Heart left ventricle (tissue), 16 donors: ENCODE data around the gene NIPAL4. TPM values are rescaled to one million over a fixed set of nuclear protein-coding genes. Genes with fewer than 3 reads are reported as not detected.

Experiments
- ATAC-seq, 4 donors: fragments of 200-7000 bp; cut with Tn5 transposase; one replicate each; pipeline ENCODE4 v1.9.1; 2020 to 2022; ENCODE audit warnings: moderate library complexity in 4 of 4, mild to moderate bottlenecking in 3 of 4, moderate number of reproducible peaks in 1 of 4
- DNase-seq, 5 donors: peaks; one replicate each; pipeline ENCODE4 v3.0.0-alpha.2; 2020
- H3K27ac ChIP-seq, 12 donors: fragments of 200-600 bp; sonication (generic) in 4 of 12; one replicate each; pipeline versions ENCODE4 v1.5.0 to v1.8.0; 2016 to 2022; ENCODE audit warnings: mild to moderate bottlenecking in 2 of 12
- H3K27me3 ChIP-seq, 9 donors: fragments of 200-600 bp; sonication (generic) in 2 of 9; one replicate each; pipeline versions ENCODE4 v1.5.1 to v1.8.0; 2016 to 2022; ENCODE audit warnings: mild to moderate bottlenecking in 3 of 9
- H3K36me3 ChIP-seq, 9 donors: fragments of 200-600 bp; sonication (generic) in 2 of 9; one replicate each; pipeline versions ENCODE4 v1.5.0 to v1.8.0; 2018 to 2022; ENCODE audit warnings: mild to moderate bottlenecking in 2 of 9
- H3K4me1 ChIP-seq, 12 donors: fragments of 200-600 bp; sonication (generic) in 4 of 12; one replicate each; pipeline versions ENCODE4 v1.5.0 to v1.8.0; 2016 to 2022; ENCODE audit warnings: mild to moderate bottlenecking in 3 of 12
- H3K4me3 ChIP-seq, 12 donors: fragments of 200-600 bp; sonication (generic) in 4 of 12; one replicate each; pipeline versions ENCODE4 v1.5.0 to v1.8.0; 2017 to 2022; ENCODE audit warnings: mild to moderate bottlenecking in 9 of 12, moderate library complexity in 4 of 12
- H3K9me3 ChIP-seq, 12 donors: fragments of 200-600 bp; sonication (generic) in 4 of 12; one replicate each; pipeline versions ENCODE4 v1.5.0 to v1.8.0; 2016 to 2022; ENCODE audit warnings: mild to moderate bottlenecking in 1 of 12
- CTCF ChIP-seq, 12 donors: fragments of 200-600 bp; sonication (generic) in 4 of 12; IDR thresholded peaks; one replicate each; pipeline versions ENCODE4 v1.5.0 to v1.8.0; 2018 to 2022; ENCODE audit warnings: antibody characterized with exemption in 12 of 12, mild to moderate bottlenecking in 5 of 12
- POLR2A ChIP-seq, 2 donors: fragments of 450-650 bp; IDR thresholded peaks; one replicate each; pipeline ENCODE4 v1.6.1; 2017; ENCODE audit warnings: antibody characterized with exemption in 2 of 2, mild to moderate bottlenecking in 2 of 2, moderate library complexity in 2 of 2
- WGBS, 4 donors: extraction: QIAGEN DNeasy Blood & Tissue Kit in 2 of 4; methylation state at CpG; one replicate each; pipeline versions ENCODE4 v1.1.5 to v1.1.7; 2013 to 2018; 5-methylcytosine and 5-hydroxymethylcytosine counted together
- intact Hi-C, 10 donors: fragments of 100-400 bp; cut with DNase I; formaldehyde crosslinking; loops; one replicate each; pipeline versions ENCODE4 v1.11.1 to v1.14.2; 2022
- polyA plus RNA-seq, 2 donors: library from polyadenylated mRNA; stranded (reverse); fragments of 200-250 nt; gene quantifications; one replicate each; pipeline ENCODE4 v1.2.3, GENCODE V29; 2013
- total RNA-seq, 9 donors: library from RNA; depleted of rRNA in 2 of 9; stranded (reverse); fragments of >200 nt in 2 of 9; fragmentation: NEBNext Ultra II Directional in 3 of 9; extraction: Animal tissue kit (Norgen Biotek cat#: 25700) in 3 of 9; gene quantifications; one replicate each; pipeline versions ENCODE4 v1.1.0 to v1.2.4, GENCODE V29; 2016 to 2023
- donor health status: ischemic (EF 13 %, LVEDD 7.1; RV severe dilation, severe dysfunction).
- donor health status: healthy with polysubstance abuse.
- donor health status: DM: no; HTN: yes; CAD: no.
- donor health status: DM: no; HTN: no; CAD: no.
- donor health status: ischemic (EF 25% LVEDD 6.9; RV normal size, moderate dysfunction).
- donor health status: ischemic (EF 25% LVEDD 5.7; RV mildly dilated, moderate dysfunction).
- donor health status: healthy.
- donor health status: DM: yes; HTN: yes; CAD: no.
- donor health status: ischemic (EF 35%, LVEDD 5.7; RV mildly dilated, moderate dysfunction).
- donor health status: nonischemic (EF 11% LVEDD 7.7; RV severe dilation, severe dysfunction).
- donor health status: DM: yes; HTN: yes; CAD: no.
- donor health status: PGD.
- donor health status: ischemic (EF 29% LVEDD 5.4; RV normal size, mild dysfunction).
- donor health status: nonischemic (EF 23%, LVEDD 6.1; RV moderate dilation, normal function).

The NIPAL4 gene
- total and polyA plus RNA-seq, 11 donors, result 0.07 to 0.68 (median 0.22) TPM; not detected in 7

- TF ChIP-seq POLR2A (IDR thresholded peaks at IDR 0.05), result no peak
- TF ChIP-seq CTCF (IDR thresholded peaks at IDR 0.05), result no peak
- H3K4me1 ChIP-seq, result peaks cover 0 to 45% (median 27%) of the 10 kb centered on the region in 12 donors
- WGBS, 4 donors, result 84 to 90% (median 88%) methylated on average over 6 of the region's 6 CpGs
These were observed 59.0 kb downstream of the NIPAL4 start for GRCh38 chr5:157518963-157519362.

GRCh38 chr5:157519579-157520253 lies 59.7 kb downstream of the NIPAL4 start:
- ATAC-seq, result no peak
- Histone ChIP-seq H3K4me1 (peaks cover 0 to 51% (median 31%) of the 10 kb centered on the region in 12 donors), H3K27ac (peak overlapping the region in 1 of 12 donors; percentile 66), H3K9me3 (no peaks in the 10 kb centered on the region), H3K36me3 (peaks cover 0 to 52% (median 25%) of the 10 kb centered on the region in 9 donors), H3K27me3 (no peaks in the 10 kb centered on the region), H3K4me3 (no peak overlapping the region)
- intact Hi-C loops, result loop anchor here in 4 of 10 donors (5.0 to 10.0 kb wide), 3 partner anchors 43 to 58 kb away; partner anchors contain the start of gene ADAM19 (in 2 of the 4)
- TF ChIP-seq CTCF (IDR thresholded peaks at IDR 0.05) (no peak), POLR2A (IDR thresholded peaks at IDR 0.05) (no peak)
- DNase-seq, result no peak
- WGBS, 4 donors, result 95 to 97% (median 96%) methylated on average over 9 of the region's 9 CpGs

More at GRCh38 chr5:157518963-157519362, 59.0 kb downstream of the NIPAL4 start:
- Histone ChIP-seq H3K36me3 (peaks cover 0 to 57% (median 25%) of the 10 kb centered on the region in 9 donors), H3K4me3 (no peak overlapping the region), H3K27me3 (no peaks in the 10 kb centered on the region), H3K27ac (peak overlapping the region in 2 of 12 donors; percentile 25 to 66), H3K9me3 (no peaks in the 10 kb centered on the region)
- no peak for DNase-seq
- ATAC-seq, result no peak
- intact Hi-C loops, result loop anchor here in 2 of 10 donors (5.0 to 10.0 kb wide), 2 partner anchors 56 to 58 kb away; partner anchors contain the start of gene ADAM19 (in 2 of the 2)

GRCh38 chr5:157520911-157521703 lies 61.1 kb downstream of the NIPAL4 start:
- intact Hi-C loops, result loop anchor here in 2 of 10 donors (5.0 kb wide), 1 partner anchor 41 kb away; no protein-coding TSS in a partner anchor
- H3K4me3 ChIP-seq, result no peak overlapping the region
- H3K36me3 ChIP-seq, result peaks cover 0 to 38% (median 25%) of the 10 kb centered on the region in 9 donors
- 46 to 55% (median 49%) methylated on average over 9 of the region's 9 CpGs for WGBS, 4 donors
- TF ChIP-seq POLR2A (IDR thresholded peaks at IDR 0.05), result no peak
- peak in 3 of 12 donors; percentile 23 to 41 (median 36) for TF ChIP-seq CTCF (IDR thresholded peaks at IDR 0.05)
- peak in 4 of 5 donors; percentile 45 to 92 (median 68) for DNase-seq
- peaks cover 0 to 44% (median 28%) of the 10 kb centered on the region in 12 donors for H3K4me1 ChIP-seq
- no peaks in the 10 kb centered on the region for H3K9me3 ChIP-seq
- peak overlapping the region in 10 of 12 donors; percentile 8 to 69 (median 43) for H3K27ac ChIP-seq
- ATAC-seq, result peak in 3 of 4 donors; percentile 70 to 80 (median 78)
- H3K27me3 ChIP-seq, result no peaks in the 10 kb centered on the region
